Islet precursor cell (in vitro differentiated cells): ENCODE results near the gene VIL1.

Source experiments
- DNase-seq: peaks from one replicate; pipeline ENCODE4 v3.0.0-alpha.2; 2018

VIL1 gene

GRCh38 chr2:218445602-218446001 lies 26.7 kb downstream of the VIL1 start:
- no peak for DNase-seq

GRCh38 chr2:218446547-218446946 lies 27.6 kb downstream of the VIL1 start:
- DNase-seq: no peak

GRCh38 chr2:218447072-218447471 lies 28.1 kb downstream of the VIL1 start:
- no peak for DNase-seq

GRCh38 chr2:218448934-218449333 lies 30.0 kb downstream of the VIL1 start:
- DNase-seq: peak; percentile 74

DNA sequence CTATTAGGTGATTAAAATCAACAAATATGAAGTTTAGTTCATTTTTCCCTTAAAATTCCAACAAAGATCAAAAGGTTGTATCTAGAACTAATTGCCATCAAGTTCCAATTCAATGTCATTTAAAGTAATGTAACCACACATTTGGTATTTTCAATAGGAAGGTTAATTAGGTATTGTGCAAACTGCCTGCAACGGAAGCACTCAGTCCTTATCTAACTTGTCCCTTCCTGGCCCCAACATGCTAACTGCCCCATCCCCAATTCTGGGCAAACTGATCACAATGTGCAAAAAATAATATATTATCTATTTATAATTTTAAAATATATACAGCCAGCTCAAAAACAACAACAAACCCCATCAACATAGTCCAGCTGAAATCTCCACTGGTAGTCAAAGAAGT lies 33.2 kb downstream of the VIL1 start:
- no peak for DNase-seq

DNA sequence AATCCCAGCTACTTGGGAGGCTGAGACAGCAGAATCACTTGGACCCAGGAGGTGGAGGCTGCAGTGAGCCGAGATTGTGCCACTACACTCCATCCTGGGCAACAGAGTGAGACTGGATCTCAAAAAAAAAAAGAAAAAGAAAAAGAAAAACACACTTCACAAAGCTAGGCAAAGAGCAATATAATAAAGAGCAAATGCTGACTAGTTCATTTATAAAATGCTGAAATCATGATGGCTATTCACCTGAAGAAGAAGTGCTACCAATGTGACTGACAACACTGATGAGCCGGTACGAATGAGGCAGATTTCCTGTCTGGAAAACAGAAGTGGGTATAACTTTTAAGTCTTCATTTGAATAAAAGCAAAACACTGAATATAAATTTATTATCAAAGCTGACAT lies 37.9 kb downstream of the VIL1 start:
- DNase-seq: no peak

DNA sequence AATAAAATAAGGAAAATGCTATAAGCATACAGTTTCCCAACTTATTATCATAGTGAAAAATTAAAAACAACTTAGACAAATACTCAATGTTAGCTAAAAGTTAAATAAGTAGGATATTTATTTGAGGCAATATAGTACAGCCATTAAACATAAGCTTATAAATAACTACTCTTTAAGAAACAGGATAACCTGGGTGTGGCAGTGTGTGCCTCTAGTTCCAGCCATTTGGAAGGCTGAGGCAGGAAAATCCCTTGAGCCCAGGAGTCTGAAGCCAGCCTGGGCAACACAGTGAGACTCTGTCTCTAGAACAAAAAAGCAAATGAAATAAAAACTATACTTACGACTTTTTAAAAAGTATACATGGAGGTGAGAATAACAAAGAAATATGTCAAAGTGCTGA lies 39.7 kb downstream of the VIL1 start:
- DNase-seq: no peak

DNA sequence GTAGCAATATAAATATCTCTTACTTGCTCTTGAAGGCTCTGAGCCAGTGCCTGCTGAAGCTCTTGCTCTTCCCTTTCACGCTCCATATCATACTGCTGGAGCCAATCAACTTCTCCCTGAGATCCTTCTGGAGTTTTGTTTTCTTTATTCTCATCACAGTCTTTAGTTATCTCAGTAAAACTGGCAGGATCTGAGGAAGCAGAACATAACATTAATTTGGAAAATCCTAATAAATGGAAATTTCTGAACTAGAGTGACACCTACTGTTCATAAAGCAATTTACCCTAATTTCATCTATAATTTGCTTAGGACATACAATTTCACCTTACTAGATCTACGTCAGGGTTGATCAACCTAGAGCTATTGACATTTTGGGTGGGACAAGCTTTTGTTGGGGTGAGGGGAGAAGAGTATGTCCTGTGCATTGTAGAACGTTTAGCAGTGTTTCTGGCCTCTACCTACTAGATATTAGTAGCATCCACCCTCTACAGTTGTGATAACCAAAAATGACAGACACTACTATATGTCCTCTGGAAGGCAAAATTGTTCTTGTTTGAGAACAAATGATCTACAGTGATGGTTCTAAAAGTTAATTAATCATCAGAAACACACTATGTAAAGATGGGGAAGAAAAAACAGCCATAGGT lies 47.2 kb downstream of the VIL1 start:
- DNase-seq: no peak

GRCh38 chr2:218470448-218470847 lies 51.5 kb downstream of the VIL1 start:
- DNase-seq: no peak

DNA sequence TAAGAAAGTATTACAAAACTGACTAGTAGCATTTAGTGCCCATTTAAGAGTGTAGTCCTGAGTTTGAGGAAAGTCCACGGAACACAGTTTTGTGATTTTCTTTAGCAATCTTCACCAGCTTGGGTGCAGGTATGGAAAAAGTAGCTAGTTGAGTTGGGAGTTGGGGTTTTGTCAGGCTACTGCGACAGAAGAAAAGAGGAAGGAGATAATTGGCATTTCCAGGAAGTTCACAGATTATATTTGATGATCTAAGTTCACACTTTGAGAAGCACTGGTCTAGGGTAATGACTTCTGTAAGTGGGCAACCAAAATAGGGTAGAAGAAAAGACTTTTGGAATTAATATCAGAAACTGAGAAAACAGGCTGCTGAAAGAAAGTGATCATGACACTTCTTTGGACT lies 52.1 kb downstream of the VIL1 start:
- no peak for DNase-seq

DNA sequence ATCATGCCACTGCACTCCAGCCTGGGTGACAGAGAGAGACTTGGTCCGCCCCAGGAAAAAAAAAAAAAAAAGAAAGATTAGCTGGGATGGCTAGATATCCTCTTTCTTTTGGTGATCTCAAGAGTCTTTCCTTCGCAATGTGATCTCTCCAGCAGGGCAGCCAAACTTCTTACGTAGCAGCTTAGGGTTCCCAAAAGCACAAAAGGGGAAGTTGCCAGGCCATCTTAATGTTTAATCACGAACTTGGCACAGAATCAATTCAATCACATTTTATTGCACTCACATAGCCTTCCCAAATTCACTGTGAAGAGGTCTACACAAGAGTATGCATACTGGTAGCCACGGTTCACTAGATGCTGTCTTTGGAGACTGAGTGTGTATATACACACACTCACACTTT lies 53.1 kb downstream of the VIL1 start:
- DNase-seq: no peak

DNA sequence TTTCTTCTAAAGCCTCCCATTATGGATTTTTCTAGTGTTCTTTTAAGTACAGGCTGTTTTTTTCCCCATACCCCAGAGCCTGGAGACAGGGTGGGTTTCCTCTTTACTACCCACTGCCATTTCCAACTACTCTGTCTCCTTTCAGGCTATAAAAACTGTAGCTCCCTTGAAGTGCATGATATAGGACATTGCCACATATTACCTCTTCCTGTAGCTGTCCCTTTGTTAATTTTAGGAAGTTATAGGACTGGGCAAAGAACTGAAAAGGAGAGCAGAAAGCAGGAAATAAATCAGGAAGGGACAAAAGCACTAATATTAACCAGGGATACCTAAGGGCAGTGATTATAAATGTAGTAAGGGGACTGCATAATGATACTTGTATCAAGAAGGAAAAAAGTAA lies 54.1 kb downstream of the VIL1 start:
- no peak for DNase-seq

DNA sequence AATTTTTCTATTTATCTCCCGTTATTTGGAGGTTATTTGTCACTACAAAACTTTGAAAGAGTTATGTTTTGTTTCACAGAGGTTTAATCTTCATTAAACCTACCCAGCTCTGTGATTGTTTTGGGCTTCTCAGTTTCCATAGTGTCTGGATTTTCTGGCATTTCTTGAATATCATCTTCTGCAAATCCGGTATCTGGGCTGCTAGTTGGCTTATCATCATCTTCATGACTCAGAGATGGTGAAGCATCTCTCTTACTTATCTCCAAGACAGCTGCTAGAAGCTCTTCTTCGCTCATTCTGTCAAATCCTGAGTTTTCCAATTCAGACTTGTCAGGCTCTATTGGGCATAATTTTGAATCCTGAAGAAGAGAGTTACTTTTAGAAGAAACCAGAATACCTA lies 55.6 kb downstream of the VIL1 start:
- no peak for DNase-seq

- DNase-seq: no peak
Observed at GRCh38 chr2:218476676-218477075, 57.8 kb downstream of the VIL1 start.

DNA sequence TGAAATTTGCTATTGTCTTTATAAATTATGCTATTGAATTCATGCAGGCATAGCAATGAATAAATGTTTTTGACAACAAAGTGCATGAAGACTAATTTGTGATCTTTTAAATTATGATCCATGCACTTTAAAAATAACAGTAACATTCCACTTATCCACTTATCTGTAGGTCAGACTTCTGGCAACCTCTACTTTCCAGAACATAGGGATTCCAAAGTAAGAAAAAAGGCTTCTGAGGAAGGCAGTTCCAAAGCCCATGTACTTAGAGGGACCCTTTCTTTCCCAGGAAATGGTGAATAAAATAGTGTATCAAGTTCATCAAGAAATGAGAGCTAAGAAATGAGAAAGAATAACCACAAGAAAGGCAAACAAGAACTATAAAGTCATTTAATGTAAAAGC lies 58.3 kb downstream of the VIL1 start:
- no peak for DNase-seq

DNA sequence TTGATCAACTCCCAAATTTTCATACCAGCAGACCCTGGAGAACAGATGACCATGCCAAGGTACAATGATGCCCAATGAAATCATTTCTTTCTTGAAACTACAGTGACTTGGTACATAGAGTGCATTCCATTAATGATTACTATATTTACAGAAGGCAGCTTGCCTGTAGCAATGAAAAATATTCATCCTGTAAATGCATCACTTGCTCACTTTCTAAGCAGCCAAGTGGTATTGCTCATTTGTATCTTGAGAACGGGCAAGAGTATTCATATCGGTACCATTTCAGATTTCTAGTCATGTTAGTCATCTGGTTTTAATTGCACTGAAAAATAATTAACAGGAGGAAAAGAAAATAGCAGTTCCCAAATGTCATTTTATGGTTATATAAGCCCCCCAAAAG lies 59.6 kb downstream of the VIL1 start:
- DNase-seq: no peak

DNA sequence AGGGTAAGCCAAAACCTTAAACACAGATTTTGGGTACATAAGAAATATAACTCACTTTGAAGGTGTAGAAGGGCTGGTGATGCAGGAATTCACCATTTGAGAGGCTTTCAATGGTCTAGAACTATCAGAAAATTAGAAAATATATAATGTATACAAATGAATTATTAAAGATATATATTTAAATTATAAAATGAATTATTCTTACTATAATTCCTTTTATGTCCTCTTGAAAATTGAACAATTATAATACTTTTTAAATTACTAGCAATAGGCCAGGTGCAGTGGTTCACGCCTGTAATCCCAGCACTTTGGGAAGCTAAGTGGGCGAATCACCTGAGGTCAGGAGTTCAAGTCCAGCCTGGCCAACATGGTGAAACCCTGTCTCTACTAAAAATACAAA lies 60.7 kb downstream of the VIL1 start:
- no peak for DNase-seq

GRCh38 chr2:218482651-218483050 lies 63.7 kb downstream of the VIL1 start:
- no peak for DNase-seq

DNA sequence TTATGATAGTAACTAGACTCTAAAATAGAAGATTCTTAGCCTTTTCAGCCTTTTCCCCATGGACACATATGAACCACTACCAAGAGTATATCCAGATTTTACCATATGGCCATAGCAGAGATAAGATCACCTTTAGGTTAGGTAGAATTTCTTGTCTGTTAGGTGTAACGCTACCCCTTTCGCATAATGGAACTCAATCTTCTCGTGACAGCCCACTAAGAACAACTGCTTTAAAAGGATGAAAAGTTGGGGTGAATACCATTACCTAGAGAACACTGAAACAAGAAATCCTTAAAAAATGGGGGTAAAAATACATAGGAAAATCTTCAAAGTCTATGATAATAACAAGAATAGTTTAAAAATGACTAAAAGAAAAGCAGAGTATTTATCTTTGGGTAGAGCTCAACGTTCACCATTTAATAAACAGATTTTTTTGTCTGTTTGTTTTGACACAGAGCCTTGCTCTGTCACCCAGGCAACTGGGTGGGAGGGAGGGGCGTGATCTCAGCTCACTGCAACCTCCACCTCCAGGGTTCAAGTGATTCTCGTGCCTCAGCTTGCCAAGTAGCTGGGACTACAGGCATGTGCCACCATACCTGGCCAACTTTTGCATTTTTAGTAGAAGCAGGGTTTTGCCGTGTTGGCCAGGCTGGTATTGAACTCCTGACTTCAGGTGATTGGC lies 67.2 kb downstream of the VIL1 start:
- DNase-seq: no peak

DNA sequence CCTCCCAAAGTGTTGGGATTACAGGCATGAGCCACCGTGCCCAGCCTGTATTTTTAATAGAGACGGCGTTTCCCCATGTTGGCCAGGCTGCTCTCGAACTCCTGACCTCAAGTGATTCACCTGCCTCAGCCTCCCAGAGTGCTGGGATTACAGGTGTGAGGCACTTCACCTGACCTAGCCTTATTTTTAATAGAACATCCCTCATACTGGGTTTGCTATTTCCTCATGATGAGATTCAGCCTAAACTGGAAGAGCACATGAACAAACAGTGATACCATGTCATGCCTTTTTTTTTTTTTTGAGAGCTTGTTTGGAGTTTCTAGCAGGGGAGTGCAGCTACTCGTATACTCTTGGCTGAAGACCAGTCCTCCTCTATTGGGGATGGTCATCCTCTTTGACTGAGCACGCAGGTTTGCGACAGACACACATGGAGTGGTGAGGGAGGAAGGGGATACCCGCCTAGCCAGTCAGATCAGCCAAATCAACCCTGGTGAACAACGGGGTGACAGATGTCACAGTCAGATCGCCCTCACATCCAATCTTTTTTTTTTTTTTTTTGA lies 81.7 kb downstream of the VIL1 start:
- no peak for DNase-seq

DNA sequence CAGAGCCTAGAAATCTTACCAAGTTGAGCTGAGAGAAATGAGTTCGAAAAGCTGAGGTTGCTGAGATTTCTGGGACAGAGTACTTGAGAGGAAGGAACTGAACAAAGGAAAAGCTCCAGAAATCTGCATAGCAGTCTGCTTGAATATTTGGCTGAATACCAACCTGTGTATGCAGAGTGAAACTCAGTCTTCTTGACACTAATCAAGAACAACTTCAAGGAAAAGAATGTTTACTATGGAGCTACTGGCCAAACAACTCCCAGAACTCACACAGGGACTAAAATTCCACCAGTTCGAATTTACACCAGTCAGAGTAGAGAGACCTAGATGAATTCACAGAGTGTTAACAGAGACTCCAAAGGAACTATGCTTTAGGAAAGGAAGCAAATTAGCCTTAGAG lies 82.7 kb downstream of the VIL1 start:
- no peak for DNase-seq
